HG03103 (cell line): Measurements from ENCODE around the gene CAMSAP2.

ENCODE experiments used
- ATAC-seq: cut with Tn5 transposase; IDR thresholded peaks from one replicate; pipeline ENCODE4 v1.9.1; 2021; ENCODE audit warnings: low read depth; ENCODE audit not compliant: unreplicated experiment

Gene CAMSAP2

DNA sequence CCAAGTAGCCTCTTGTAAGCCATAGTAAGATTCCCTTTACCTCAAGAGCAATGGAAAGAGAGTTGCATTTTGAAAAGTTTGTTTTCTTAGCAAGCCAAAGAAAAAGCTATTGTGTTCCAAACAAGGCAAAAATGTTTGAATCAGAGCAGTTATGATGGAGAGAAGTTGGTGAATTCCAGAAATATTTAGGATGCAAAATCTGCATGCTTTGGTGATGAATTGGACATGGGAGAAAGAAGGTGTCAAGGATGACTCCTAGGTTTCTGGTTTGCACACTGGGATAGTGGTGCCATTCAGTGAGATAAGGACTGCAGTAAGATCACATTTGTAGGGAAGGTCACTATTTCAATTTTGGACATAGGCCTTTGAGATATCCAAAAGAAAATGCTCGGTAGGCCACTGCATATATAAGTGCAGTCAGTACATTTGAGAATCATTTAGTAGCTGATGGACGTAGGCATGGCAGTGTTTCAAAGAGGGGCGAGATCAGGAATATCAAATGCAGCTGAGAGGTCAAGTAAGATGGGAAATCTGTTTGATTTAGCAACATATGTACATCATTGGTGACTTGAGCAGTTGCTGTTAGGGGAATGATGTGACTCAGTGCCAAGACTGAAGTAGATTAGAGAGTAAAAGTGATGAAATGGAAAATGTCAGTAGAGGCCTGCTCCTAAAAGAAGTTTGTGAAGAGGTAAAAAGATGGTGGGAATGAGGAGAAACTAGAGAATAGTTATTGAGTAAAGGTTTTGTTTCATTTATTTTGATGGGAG, 100.2 kb downstream of the CAMSAP2 start:
- no peak for ATAC-seq

DNA sequence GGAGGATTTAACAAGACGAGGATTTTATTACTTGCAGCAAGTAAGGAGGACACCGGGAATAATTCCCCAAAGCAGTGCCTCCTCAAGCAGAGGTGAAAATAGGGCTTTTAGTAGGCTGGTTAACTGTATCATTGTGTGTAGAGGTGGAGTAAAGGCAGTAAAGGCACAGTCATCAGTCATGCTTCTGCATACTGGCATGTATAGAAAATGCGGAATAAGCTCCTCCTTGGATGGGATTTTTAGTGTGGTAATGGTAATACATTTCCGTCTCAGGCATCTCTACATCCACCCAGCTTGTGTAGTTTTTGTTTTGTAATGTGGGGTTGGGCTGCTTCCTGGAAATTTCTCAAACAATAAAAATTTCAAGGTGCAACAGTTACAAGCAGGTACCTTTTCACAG, 106.7 kb downstream of the CAMSAP2 start:
- ATAC-seq = no peak

- ATAC-seq = no peak
Observed at GRCh38 chr1:200846398-200846797, 107.7 kb downstream of the CAMSAP2 start.

DNA sequence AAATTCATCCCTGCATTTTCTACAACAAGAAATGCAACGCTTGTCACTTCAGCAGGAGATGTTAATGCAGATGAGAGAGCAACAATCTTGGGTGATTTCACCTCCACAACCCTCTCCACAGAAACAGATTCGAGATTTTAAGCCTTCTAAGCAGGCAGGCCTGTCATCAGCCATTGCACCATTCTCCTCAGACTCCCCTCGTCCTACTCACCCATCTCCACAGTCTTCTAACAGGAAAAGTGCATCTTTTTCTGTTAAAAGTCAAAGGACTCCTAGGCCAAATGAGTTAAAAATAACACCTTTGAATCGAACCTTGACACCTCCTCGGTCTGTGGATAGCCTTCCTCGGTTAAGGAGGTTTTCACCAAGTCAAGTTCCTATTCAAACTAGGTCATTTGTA, 110.7 kb downstream of the CAMSAP2 start:
- ATAC-seq = no peak

- ATAC-seq = no peak
Observed at GRCh38 chr1:200850554-200850953, 111.9 kb downstream of the CAMSAP2 start.

DNA sequence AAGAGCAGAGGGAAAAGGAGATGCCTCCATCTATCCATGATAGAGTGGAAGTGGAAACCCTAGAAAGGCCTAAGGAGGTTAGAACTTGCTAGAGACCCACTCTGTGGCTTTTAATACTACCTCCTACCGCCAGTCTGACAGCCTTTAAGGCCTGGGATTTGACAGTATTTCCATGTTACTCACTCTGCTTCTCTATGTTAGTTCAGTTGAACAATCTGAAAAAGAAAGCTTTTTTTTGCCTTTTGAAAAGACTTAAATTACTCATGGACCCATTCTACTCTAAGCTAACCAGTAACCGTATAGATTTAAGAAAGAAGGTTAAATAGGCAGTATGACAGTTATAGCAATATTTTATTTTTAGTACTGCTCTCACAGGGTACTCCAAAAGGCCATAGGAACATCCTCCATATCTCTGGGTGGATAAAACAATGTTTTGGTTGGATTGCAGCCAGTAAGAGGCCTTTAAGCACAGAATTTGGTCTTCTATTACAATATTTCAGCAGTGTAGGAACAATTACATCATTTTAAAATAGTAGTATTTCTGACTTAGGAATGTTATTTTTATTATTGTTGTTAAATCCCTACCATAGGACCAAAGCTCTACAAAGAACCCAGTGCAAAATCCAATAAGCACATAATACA, 118.1 kb downstream of the CAMSAP2 start:
- no peak for ATAC-seq

DNA sequence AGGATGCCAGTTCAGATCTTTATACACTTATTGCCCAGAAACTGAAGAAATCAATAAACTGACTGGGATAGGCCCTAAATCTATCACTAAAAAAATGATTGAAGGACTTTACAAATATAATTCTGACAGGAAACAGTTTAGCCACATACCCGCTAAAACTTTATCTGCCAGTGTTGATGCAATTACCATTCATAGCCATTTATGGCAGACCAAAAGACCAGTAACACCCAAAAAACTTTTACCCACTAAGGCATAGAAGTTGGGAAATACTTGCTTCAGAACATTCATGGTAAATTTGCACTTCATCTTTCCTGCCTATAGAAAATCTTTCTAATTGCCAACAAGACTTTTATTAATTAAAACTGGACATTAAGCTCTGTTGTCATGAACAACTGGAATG, 119.1 kb downstream of the CAMSAP2 start:
- ATAC-seq = no peak

- no peak for ATAC-seq
Observed at GRCh38 chr1:200861937-200862647, 123.4 kb downstream of the CAMSAP2 start.

DNA sequence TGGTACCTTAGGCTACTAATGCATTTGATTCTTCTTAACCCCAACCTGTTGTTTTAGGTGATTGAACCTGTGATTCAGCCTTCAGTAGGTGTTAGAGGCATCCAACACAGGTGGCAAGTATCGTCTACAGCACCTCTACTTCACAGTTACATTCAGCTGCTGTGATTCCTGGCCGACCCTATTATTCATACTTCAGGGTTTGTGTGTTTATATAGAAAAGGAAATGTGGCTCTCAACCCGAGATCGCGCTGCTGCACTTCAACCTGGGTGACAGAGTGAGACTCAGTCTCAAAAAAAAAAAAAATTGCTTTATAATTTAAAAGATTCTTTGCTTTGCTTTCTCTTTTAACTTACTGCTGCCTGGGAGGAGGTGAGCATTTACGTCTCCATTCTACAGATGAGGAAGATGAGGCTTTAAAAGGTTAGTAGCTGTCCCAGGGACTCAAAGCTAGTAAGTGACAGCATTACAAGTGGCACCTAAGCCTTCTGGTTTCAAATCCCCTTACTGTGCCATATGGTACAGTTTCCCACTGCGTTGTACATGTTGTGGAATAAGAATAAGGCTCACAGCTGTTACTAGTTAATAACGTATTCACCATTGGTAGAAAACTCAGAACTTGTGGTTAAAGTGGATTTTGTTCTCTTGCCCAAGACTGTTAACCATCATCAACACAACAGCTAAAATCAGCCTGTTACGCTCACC, 124.2 kb downstream of the CAMSAP2 start:
- ATAC-seq = no peak

- ATAC-seq = no peak
Observed at GRCh38 chr1:200866116-200866515, 127.4 kb downstream of the CAMSAP2 start.

DNA sequence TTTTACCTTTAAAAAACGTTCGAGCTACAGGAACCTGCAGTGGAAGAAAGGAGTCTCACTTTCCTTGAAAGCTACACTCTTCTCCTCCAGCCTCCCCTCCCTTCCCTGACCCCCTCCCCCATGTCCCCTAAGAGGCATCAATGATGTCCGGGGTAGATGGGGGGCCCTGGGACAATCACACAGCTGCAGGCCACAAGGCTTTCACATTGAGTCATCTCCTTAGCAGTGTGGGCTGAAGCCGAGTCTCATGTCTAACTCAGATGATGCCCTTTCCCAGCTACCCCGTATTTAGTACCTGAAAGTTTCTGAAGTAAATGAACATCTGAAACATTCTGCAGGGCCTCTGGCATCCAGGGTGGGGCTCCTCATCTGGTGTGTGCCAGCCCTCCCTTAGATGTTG, 127.8 kb downstream of the CAMSAP2 start:
- ATAC-seq = peak; percentile 78

DNA sequence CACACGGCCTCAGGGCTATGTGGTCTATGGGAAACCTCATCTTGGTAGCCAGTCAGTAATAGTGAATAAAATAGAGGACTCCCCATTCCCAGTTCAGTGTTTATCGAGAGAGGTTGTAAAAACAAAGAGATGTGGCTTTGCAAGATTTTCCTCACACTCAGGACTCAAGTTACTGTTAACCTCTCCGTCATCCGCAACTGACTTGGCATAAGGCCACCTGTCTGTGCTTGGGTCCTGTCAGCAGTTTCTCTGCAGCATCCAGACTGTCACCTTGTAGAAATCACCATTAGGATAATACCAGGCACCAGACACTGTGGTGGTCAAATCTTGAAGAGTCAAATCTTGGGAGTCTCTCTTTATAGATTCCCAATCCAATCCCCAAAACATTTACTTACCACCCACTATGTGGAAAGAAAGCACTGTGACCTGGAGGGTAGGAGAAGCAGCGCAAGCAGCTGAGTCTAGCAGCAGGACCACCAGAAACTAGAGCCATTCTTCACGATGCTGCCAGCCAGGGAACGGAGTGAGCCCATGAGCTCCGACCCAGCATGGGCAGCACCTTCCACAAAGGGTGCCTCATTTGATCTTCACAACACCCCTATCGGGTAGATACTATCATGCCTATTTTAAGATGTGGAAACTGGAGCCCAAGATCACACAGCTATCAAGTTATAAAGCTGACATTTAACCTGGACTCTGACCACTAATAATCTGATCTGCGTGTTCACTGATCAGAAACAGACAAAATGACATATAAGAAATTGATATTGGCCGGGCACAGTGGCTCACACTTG, 128.5 kb downstream of the CAMSAP2 start:
- no peak for ATAC-seq

DNA sequence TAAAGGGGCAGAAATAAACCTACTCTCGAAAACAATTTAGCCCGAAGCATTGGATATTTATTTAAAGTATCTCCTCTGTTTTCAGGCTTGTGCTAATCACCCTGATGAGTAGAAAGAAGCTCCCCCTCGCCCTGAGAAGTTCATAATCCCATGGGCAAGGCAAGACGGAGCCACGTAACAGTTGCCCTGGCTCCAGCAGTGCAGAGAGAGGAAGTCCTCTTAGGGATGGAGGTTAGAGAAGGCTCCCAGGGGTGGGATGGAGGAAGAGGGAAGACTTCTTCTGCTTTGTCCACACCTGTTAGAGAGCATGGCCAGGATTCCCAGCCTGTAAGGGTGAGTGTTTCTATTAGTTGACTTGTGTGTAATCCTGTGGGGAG, 130.7 kb downstream of the CAMSAP2 start:
- ATAC-seq = no peak

- ATAC-seq = peak; percentile 47
Observed at GRCh38 chr1:200869753-200870391, 131.2 kb downstream of the CAMSAP2 start.

DNA sequence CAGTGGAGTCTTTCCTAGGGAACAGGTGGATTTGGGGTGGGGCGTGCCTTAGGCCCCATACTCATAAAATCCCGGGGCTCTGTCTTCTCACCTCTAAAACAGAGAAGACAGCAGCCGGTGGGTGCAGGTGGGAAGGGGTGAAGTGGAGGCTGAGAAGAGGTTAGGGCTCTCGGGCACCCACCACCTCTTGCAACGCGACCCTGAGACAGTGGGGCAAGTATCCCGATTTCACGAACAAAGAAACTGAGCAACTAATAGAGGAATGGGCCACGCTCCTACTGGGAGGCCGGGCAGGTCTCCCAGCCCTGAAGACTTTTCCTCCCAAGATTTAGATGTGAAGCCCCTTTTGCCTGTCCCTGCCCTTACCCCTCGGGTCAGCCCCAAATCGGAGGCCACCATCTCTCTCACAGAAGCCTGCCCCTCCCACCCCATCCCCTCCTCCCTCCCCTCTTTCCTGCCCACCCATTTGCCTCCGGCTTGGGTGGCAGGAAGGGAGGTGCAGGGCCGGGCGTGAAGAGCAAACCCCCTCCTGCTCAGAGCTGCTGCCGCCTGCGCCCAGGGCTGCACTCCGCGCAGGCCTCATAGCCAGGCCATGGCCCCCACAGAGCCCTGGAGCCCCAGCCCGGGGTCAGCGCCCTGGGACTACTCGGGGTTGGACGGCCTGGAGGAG, 133.9 kb downstream of the CAMSAP2 start, which contains the start of gene GPR25:
GPR25 (plus strand) TSS at position 536 of the 670 bp plus-strand sequence; CDS start at position 593, 57 bp downstream.
- ATAC-seq = no peak

DNA sequence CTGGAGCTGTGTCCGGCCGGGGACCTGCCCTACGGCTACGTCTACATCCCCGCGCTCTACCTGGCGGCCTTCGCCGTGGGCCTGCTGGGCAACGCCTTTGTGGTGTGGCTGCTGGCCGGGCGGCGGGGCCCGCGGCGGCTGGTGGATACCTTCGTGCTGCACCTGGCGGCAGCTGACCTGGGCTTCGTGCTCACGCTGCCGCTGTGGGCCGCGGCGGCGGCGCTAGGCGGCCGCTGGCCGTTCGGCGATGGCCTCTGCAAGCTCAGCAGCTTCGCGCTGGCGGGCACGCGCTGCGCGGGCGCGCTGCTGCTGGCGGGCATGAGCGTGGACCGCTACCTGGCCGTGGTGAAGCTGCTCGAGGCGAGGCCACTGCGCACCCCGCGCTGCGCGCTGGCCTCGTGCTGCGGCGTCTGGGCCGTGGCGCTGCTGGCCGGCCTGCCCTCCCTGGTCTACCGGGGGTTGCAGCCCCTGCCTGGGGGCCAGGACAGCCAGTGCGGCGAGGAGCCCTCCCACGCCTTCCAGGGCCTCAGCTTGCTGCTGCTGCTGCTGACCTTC, 134.5 kb downstream of the CAMSAP2 start:
- ATAC-seq = no peak

GRCh38 chr1:200873671-200874397, 135.1 kb downstream of the CAMSAP2 start:
- ATAC-seq = no peak

DNA sequence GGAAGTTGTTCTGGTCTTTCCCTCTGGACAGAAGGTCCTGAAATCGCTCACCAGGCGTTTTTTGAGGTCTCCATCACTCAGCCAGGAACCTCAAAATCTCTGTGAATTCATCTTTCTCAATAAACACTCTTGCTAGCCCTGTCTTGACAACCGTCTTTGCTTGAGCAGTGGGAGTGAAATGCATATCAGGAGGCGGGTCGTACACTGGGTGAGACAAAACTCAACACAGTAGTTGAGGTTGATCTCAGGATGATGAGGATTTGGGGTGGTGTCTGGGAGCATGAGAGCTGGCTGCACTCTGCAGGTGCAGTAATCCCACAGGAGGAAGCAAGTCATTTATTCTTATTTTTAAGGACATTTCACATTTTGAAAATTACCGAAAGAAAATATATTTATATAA, 136.0 kb downstream of the CAMSAP2 start:
- ATAC-seq = no peak
